Measurements from ENCODE around the gene SLC43A1. TPM values are rescaled to one million over a fixed set of nuclear protein-coding genes. Genes with fewer than 3 reads are reported as not detected.

The SLC43A1 gene
- total RNA-seq, 6 donors from 2014 or later: 7.1 to 72.3 (median 13.9) TPM

DNA sequence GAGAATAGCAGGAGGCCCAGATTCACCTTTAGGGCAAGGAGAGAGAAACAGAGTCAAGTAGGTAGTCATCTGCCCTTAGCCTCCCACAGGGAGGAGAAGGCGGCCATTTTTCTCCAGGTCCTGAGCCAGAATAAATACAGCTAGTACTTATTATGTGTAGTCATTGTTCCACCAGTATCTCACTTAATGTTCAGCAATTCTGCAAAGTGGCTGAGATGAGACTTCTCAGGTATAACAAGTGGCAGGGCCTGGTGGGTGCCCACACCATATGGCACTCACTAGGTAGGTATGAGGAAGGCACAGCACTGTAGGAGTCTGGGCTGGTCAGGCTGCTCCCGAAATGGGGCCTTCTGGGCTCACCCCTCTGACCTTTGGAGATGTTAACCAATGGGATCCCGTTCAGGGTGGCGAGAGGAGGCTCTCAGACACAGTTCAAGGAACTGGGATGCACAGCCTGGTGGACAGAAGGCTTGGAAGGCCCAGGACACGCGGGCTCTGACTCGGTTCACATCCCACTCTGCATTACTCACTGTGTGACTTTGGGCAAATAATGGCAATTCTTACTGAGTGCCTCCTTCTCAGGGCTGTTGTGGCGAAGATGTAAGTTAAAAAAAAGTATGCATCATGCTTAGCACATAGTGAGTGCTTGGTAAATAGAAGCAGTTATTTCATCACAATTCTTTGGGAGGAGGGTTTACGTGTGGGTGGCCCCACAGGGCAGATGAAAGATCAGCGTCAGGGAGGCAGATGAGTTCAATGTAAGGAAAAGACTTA is 30.1 kb downstream of the SLC43A1 start:
- no peak overlapping the region for H3K27ac ChIP-seq
- H3K27me3 ChIP-seq: peaks cover 0 to 13% (median 11%) of the 10 kb centered on the region in 4 donors
- TF ChIP-seq, protein P1, sequence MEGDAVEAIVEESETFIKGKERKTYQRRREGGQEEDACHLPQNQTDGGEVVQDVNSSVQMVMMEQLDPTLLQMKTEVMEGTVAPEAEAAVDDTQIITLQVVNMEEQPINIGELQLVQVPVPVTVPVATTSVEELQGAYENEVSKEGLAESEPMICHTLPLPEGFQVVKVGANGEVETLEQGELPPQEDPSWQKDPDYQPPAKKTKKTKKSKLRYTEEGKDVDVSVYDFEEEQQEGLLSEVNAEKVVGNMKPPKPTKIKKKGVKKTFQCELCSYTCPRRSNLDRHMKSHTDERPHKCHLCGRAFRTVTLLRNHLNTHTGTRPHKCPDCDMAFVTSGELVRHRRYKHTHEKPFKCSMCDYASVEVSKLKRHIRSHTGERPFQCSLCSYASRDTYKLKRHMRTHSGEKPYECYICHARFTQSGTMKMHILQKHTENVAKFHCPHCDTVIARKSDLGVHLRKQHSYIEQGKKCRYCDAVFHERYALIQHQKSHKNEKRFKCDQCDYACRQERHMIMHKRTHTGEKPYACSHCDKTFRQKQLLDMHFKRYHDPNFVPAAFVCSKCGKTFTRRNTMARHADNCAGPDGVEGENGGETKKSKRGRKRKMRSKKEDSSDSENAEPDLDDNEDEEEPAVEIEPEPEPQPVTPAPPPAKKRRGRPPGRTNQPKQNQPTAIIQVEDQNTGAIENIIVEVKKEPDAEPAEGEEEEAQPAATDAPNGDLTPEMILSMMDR (IDR thresholded peaks at IDR 0.05): no peak
- TF ChIP-seq POLR2A (IDR thresholded peaks at IDR 0.05): no peak
- 73 to 89% methylated on average over 8 to 10 of the region's 10 CpGs for WGBS, 2 donors
- no peak overlapping the region for H3K4me3 ChIP-seq
- peaks cover 14 to 20% (median 16%) of the 10 kb centered on the region in 4 donors for H3K4me1 ChIP-seq
- DNase-seq: no peak
- ATAC-seq (ENCODE audit: low FRiP score in 2 of 2): no peak
- H3K36me3 ChIP-seq: peaks cover 5 to 64% (median 20%) of the 10 kb centered on the region in 4 donors
- no peaks in the 10 kb centered on the region for H3K9me3 ChIP-seq

DNA sequence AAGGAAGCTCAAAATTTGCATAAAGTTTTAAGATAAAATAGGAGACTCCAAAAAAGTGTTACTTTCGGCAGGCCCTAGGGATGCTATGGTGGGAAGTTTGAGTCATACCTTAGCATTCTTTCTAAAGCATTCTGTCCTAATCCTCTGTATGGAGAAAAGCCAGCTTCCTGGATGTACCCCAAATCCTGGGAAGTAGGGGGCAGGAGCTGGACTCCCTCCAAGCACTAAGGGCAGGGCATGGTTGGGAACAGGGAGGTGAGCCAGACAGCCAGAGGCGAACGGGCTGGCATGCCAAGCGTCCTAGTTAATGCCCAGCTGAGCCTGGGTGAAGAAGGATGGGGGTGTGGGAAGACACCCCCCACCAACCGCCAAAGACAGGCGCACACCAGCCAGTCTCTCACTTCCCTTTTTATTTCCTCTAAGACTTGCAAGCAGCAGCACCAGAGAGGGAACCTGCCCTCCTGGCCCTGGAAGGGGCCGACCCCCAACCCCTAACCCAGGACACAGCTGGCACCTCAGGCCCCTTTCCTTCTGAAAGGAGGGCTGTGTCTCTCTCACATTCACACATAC is 31.3 kb downstream of the SLC43A1 start:
- Histone ChIP-seq H3K4me1 (peaks cover 14 to 20% (median 16%) of the 10 kb centered on the region in 4 donors), H3K27me3 (peaks cover 0 to 13% (median 11%) of the 10 kb centered on the region in 4 donors), H3K9me3 (no peaks in the 10 kb centered on the region), H3K27ac (no peak overlapping the region), H3K4me3 (no peak overlapping the region), H3K36me3 (peaks cover 4 to 54% (median 16%) of the 10 kb centered on the region in 4 donors)
- ATAC-seq (ENCODE audit: low FRiP score in 2 of 2): no peak
- WGBS, 2 donors: 68 to 81% methylated on average over 5 to 7 of the region's 7 CpGs
- TF ChIP-seq EP300 (IDR thresholded peaks at IDR 0.05) (no peak), POLR2AphosphoS5 (IDR thresholded peaks at IDR 0.05) (no peak), POLR2A (IDR thresholded peaks at IDR 0.05) (no peak)
- TF ChIP-seq, protein P1 (IDR thresholded peaks at IDR 0.05): no peak
- DNase-seq: no peak

DNA sequence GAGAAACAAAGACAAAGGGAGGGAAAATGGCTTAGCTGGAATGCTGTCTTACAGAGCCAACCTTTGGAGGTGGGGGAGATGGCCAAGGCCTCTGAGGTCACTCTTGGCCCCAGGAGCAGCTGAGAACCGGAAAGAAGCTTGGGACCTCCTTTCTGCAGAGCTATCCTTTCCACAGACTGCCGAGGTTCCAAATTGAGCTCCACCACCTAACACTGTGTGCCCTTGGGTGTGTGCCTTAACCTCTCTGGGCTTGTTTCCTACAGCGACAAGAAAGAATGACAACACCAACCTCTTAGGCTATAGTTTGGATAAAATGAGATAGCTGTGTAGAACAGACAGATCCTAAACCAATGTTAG is 32.0 kb downstream of the SLC43A1 start:
- Histone ChIP-seq H3K27me3 (peaks cover 0 to 13% (median 11%) of the 10 kb centered on the region in 4 donors), H3K4me1 (peaks cover 14 to 20% (median 16%) of the 10 kb centered on the region in 4 donors), H3K36me3 (peaks cover 0 to 47% (median 13%) of the 10 kb centered on the region in 4 donors), H3K4me3 (no peak overlapping the region), H3K27ac (no peak overlapping the region), H3K9me3 (no peaks in the 10 kb centered on the region)
- DNase-seq: no peak
- 60 to 66% methylated on average over 3 of the region's 3 CpGs for WGBS, 2 donors
- ATAC-seq (ENCODE audit: low FRiP score in 2 of 2): no peak
- no peak for TF ChIP-seq EP300 (IDR thresholded peaks at IDR 0.05)
- TF ChIP-seq POLR2AphosphoS5 (IDR thresholded peaks at IDR 0.05): no peak
- no peak for TF ChIP-seq POLR2A (IDR thresholded peaks at IDR 0.05)

DNA sequence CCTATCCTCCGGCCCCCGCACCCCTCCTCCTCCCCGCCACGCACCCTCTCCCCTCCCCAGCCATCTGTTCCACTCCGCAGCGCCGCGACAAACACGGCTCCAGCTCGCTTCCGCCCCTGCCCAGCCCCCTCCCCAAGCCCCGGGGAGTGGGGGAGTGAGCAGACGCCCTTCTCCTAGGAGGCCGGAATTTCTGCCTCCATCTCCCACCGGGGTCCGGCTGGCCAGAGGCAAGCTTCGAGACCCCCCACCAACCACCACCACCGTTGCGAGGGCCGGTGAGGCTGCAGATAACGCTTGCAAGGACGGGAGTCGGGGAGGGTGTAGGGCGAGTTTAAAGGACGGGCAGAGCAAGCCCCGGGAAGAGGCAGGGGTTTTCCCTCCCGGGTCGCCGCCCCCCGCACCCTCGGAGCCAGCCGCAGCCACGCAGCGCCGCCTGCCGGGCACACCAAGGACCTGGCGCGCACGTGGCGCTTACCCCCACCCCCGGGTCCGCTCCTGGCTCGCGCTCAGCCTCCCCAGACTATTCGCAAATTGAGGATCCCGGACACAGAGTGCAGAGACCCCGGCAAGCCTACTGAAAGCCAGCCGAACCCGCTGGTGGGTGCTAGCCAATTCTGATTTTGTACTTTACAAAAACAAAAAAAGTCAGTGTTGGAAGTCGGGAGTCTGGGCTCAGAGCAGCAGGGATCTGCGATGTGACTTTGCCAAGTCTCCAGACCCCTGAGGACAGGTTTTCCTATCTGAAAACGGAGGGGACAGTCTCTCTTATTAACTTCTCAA is 32.5 kb downstream of the SLC43A1 start:
- Histone ChIP-seq H3K4me3 (peak overlapping the region in 2 of 4 donors; percentile 15 to 33), H3K36me3 (peaks cover 0 to 41% (median 11%) of the 10 kb centered on the region in 4 donors), H3K4me1 (peaks cover 14 to 20% (median 16%) of the 10 kb centered on the region in 4 donors), H3K27ac (no peak overlapping the region), H3K27me3 (peaks cover 0 to 13% (median 11%) of the 10 kb centered on the region in 4 donors), H3K9me3 (no peaks in the 10 kb centered on the region)
- DNase-seq (peak; percentile 38 to 92), ATAC-seq (ENCODE audit: low FRiP score in 2 of 2) (peak in 1 of 2 donors; percentile 78)
- WGBS, 2 donors: 3 to 18% methylated on average over 6 to 48 of the region's 52 CpGs
- no peak for TF ChIP-seq POLR2AphosphoS5 (IDR thresholded peaks at IDR 0.05)
- TF ChIP-seq EP300 (IDR thresholded peaks at IDR 0.05): no peak
- TF ChIP-seq, protein P1 (IDR thresholded peaks at IDR 0.05): peak; percentile 37 to 75 (median 70)
